Left renal pelvis (tissue), 4 donors: Measurements from ENCODE around the gene ZNF343. TPM values are rescaled to one million over a fixed set of nuclear protein-coding genes. Genes with fewer than 3 reads are reported as not detected.

ENCODE experiments used
- DNase-seq, 4 donors: peaks; one replicate each; pipeline ENCODE4 v3.0.0-alpha.2; 2013; ENCODE audit warnings: low read depth in 4 of 4, low spot score in 3 of 4
- polyA plus RNA-seq, 4 donors: library from polyadenylated mRNA; unstranded; fragments of 120-200 nt; gene quantifications; one replicate each; pipeline ENCODE4 v1.2.1, GENCODE V29; 2013; ENCODE audit not compliant: insufficient read length in 4 of 4

Gene ZNF343
- polyA plus RNA-seq, 4 donors, result 11.0 to 20.7 (median 15.7) TPM

GRCh38 chr20:2446845-2447244 lies 61.9 kb downstream of the ZNF343 start:
- DNase-seq, result no peak

Other genes starting within 250 kb of the ZNF343 start
- under 1 TPM; 0.08 to 0.70 (median 0.50) TPM for gene TGM3, start 212.9 kb downstream of the ZNF343 start, polyA plus RNA-seq
- gene TGM6, start 128.0 kb downstream of the ZNF343 start, polyA plus RNA-seq, result not detected
- gene SNRPB, start 38.1 kb downstream of the ZNF343 start, polyA plus RNA-seq, result 100 to 1,000 TPM in 3 of 4 donors, 10 to 100 TPM in 1; 84.1 to 171 (median 130) TPM
- gene TMC2, start 27.7 kb upstream of the ZNF343 start, polyA plus RNA-seq, result under 1 TPM; 0.09 to 0.44 (median 0.13) TPM
- gene NOP56, start 143.7 kb upstream of the ZNF343 start, polyA plus RNA-seq, result 100 to 1,000 TPM; 189 to 272 (median 243) TPM
- 100 to 1,000 TPM in 3 of 4 donors, 10 to 100 TPM in 1; 85.5 to 144 (median 124) TPM for gene IDH3B, start 155.3 kb upstream of the ZNF343 start, polyA plus RNA-seq
- gene EBF4, start 183.9 kb upstream of the ZNF343 start, polyA plus RNA-seq, result 10 to 100 TPM; 27.5 to 44.5 (median 29.6) TPM